Measurements from ENCODE around the gene KRTAP4-6.

DNA sequence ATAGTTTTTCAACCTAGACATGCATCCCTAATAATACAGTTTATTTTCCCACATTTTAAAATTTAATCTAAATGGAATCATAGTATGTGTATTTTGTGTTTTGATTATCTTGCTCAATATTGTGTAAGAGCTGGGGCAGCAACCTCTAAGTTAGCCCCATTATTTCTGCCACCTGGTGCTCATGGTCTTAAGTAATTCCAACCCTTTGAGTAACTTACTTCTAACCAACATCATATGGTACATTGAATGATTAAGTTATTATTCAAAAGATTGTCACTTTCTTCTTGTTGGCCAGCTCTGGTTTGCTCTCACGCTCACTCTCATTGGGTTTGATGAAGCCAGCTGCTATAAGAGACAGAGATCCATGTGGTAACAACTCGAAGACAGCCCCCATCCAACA is 31.5 kb upstream of the KRTAP4-6 start:
- TF ChIP-seq GATA3 (IDR thresholded peaks at IDR 0.05; ENCODE audit: low read depth, low read length), result no peak
- no peak for TF ChIP-seq GATA2 (IDR thresholded peaks at IDR 0.05; ENCODE audit: low read depth, low read length)

Data from SH-SY5Y (cell line).